Measurements from ENCODE around the gene SULT1A2. TPM values are rescaled to one million over a fixed set of nuclear protein-coding genes. Genes with fewer than 3 reads are reported as not detected.
A peak's percentile ranks its signal among the peaks of the same experiment; 100 is the strongest.

SULT1A2 gene
- total and polyA plus RNA-seq, 2 of the 13 experiments (the other 11 are each of a cell fraction or from before 2014, with no cell fraction given): 33.0 to 34.2 TPM

GRCh38 chr16:28596840-28597691, at the start of gene SULT1A2 (continued):
- peak; percentile 41; the same call in 1 of the 2 replicates for TF ChIP-seq ZBTB7A (CRISPR knock-in tag; IDR thresholded peaks at IDR 0.05)
- no peak for TF ChIP-seq SRF (IDR thresholded peaks at IDR 0.05; ENCODE audit: low read depth, low read length)
- peak; percentile 46 for TF ChIP-seq ZBTB26 (CRISPR knock-in tag; IDR thresholded peaks at IDR 0.05; ENCODE audit: borderline replicate concordance)
- no peak for TF ChIP-seq ARNT (IDR thresholded peaks at IDR 0.05)
- TF ChIP-seq FOXJ3 (CRISPR knock-in tag; IDR thresholded peaks at IDR 0.05; ENCODE audit: borderline replicate concordance): no peak
- no peak for TF ChIP-seq ATF7 (IDR thresholded peaks at IDR 0.05)
- no peak for TF ChIP-seq ATF7 (CRISPR knock-in tag; IDR thresholded peaks at IDR 0.05)
- no peak for TF ChIP-seq BRCA1 (CRISPR knock-in tag; IDR thresholded peaks at IDR 0.05)
- TF ChIP-seq CENPX (CRISPR knock-in tag; IDR thresholded peaks at IDR 0.05): no peak
- TF ChIP-seq AKAP8 (CRISPR knock-in tag; IDR thresholded peaks at IDR 0.05): no peak
- 0 out of 4 replicates have a peak, but pooled peaks of 1 of the 2 experiments have one; percentile 4 for TF ChIP-seq KLF16 (CRISPR knock-in tag; IDR thresholded peaks at IDR 0.05)
- TF ChIP-seq CREM (IDR thresholded peaks at IDR 0.05): no peak
- no peak for TF ChIP-seq CREM (CRISPR knock-in tag; IDR thresholded peaks at IDR 0.05)
- TF ChIP-seq ZNF788 (CRISPR knock-in tag; IDR thresholded peaks at IDR 0.05; ENCODE audit: borderline replicate concordance): no peak
- no peak for TF ChIP-seq ZNF574 (CRISPR knock-in tag; IDR thresholded peaks at IDR 0.05)
- TF ChIP-seq ONECUT2 (CRISPR knock-in tag; IDR thresholded peaks at IDR 0.05): no peak
- no peak for TF ChIP-seq TARDBP (CRISPR knock-in tag; IDR thresholded peaks at IDR 0.05)
- no peak for TF ChIP-seq ZBTB33 (CRISPR knock-in tag; IDR thresholded peaks at IDR 0.05)
- TF ChIP-seq ZNF3 (CRISPR knock-in tag; IDR thresholded peaks at IDR 0.05): no peak
- TF ChIP-seq ZNF383 (CRISPR knock-in tag; IDR thresholded peaks at IDR 0.05; ENCODE audit: borderline replicate concordance): no peak
- TF ChIP-seq UBTF (CRISPR knock-in tag; IDR thresholded peaks at IDR 0.05): peak; percentile 46
- TF ChIP-seq SRSF9 (IDR thresholded peaks at IDR 0.05; ENCODE audit: borderline replicate concordance, insufficient read depth, low read depth, low read length, poor library complexity, severe bottlenecking): no peak
